GM18499 (cell line): ENCODE measurements around the gene UGT1A3.

Source experiments
- ATAC-seq: cut with Tn5 transposase; IDR thresholded peaks from one replicate; pipeline ENCODE4 v1.9.1; 2021; ENCODE audit warnings: moderate number of reproducible peaks; ENCODE audit not compliant: insufficient read depth, unreplicated experiment

The UGT1A3 gene

DNA sequence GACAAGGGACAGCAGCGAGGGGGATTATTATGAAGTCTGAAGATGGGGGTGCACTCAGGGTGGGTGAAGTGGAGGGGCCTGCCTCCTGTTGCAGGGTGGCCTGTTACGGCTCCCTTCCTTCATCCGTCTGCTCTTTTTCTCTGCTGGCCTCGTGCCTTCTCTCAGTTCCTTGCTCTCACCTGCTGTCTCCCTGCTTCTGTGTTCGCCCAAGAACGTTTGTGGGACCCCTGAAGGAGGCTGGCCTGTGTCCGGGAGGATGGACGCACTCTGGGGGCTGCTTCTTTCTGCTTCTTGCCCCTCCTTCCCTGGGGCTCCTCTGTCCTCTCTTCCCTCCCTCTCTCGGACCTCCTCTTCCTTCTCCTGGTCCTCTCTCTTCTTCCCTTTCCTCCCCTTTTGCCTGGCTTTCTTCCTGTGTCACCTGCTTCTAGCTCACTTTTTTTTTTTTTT lies 63.1 kb downstream of the UGT1A3 start:
- ATAC-seq: no peak

DNA sequence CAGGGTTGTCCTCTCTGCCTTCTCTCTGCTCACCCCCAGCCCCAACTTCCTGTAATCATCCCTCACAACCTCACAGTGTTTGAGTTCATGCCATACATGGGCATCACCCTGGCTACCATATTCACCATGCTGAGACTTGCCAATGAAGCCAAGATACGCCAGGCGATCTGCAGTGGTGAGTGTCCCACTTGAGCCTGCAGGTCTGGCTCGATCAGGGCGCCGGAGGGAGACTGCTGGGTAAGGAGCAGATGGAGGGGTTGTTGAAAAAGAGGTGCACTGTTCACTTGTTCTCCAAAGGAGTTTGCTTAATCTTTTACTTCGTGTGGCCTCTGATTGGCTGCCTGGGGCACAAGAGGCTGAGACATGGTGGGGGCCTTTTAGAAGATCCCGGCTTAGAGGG lies 63.9 kb downstream of the UGT1A3 start:
- ATAC-seq: no peak

DNA sequence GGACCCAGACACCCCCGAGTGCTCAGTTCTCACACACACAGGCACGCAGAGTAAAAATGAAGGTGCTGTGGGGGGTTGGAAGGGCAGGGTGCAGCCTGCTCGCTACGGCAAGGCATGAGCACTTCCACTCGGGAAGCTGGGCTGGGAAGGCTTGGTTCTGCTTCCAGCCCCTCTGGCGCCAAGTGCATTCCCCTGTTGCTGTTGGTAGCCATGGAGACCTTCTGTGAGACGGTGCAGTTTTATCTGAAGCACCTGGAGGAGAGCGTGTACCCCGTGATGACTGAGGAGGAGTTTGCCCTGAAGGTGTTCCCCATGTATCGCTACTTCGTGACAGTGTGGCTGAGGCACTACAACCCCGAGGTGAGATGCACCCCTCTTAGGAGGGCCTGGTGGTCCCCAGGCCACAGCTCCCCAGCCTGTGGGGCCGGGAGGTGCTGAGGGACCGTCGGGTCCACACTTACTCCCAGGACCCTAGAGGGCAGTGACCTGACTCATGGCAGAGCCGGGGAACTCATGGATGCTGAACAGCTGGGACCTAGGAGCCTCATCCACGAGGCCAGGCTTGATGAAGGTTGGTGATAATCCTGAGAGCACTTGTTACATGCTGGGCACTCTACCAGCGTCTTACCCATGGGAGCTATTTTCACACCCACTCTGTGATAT lies 64.8 kb downstream of the UGT1A3 start:
- no peak for ATAC-seq

DNA sequence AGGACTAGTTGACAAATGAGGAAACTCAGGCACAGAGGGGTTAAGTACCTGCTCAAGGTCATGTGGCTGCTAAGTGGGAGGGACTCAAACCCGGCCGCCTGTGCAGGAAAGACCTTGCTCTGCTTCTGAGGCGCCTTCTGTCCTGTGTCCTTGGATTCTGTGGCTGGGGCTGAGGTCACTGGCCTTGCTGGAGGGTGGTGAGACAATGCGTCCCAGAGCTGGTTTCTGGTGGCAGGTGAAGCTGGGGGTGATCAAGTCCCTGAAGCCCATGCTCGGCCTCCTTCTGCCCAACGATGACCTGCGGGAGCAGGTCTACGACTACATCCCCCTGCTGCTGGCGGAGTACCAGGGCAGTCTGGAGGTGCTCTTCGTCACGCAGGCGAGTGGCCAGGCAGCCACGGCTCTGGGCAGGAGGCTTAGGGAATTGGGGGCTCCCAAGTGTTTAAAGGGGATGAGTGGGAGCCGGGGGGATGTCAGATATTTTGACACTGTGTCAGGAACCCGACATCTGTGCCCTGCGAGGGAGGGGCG lies 65.4 kb downstream of the UGT1A3 start:
- no peak for ATAC-seq

- ATAC-seq: no peak
Measured at GRCh38 chr2:233795735-233796171, 66.9 kb downstream of the UGT1A3 start.

DNA sequence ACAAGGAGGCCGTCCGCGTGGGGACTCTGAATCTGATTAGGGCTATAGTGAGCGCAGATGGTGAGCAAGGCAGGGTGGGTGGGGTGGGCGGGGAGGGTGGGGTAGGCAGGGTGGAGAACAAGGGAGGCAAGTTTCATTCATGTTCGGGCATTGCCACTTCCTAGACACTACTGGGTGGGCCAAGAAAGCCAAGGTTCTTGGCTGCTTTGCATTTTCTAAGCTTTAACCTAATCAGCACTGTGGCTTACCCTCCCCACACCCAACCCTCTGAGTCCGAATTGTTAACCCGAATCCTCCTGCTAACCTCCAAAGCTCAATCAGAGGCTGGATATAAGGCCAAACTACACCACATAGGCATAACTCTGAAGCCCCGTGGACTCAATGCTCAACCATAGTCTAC lies 67.4 kb downstream of the UGT1A3 start:
- no peak for ATAC-seq

- ATAC-seq: no peak
Measured at GRCh38 chr2:233798335-233799086, 69.7 kb downstream of the UGT1A3 start.

- no peak for ATAC-seq
Measured at GRCh38 chr2:233799087-233799665, 70.3 kb downstream of the UGT1A3 start.

GRCh38 chr2:233799716-233800115 lies 70.9 kb downstream of the UGT1A3 start:
- ATAC-seq: no peak

GRCh38 chr2:233800208-233800607 lies 71.4 kb downstream of the UGT1A3 start:
- no peak for ATAC-seq

DNA sequence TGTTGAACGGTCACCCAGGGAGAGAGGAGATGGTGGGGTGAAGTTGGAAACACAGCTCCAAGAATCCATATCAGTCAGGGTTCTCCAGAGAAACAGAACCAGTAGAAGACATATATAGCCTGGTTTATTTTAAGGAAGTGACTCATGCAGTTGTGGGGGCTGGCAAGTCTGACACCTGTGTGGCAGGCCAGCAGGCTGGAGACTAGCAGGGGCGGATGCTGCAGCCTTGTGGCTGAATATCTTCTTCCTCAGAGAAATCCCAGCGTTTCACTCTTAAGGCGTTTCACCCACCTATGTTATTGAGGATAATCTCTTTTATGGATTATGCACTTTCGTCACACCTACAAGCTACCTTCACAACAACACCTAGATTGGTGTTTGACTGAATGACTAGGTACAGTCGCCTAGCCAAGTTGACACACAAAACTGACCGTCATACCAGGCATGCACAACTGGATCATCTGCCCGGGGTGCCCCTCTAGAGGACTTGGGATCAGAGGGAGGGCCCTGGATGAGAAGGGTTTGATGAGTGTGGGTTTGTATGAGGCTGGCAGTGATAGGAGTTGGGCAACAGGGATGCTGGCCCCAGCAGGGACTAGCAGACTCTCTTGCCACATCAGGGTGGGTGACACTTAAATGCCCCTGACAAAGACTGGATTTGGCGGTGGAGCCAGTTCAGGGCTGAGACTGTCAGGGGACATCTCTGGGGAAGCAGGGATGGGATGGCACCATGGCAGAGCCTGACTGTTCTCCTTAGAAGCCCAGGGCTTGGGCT lies 72.7 kb downstream of the UGT1A3 start:
- no peak for ATAC-seq

DNA sequence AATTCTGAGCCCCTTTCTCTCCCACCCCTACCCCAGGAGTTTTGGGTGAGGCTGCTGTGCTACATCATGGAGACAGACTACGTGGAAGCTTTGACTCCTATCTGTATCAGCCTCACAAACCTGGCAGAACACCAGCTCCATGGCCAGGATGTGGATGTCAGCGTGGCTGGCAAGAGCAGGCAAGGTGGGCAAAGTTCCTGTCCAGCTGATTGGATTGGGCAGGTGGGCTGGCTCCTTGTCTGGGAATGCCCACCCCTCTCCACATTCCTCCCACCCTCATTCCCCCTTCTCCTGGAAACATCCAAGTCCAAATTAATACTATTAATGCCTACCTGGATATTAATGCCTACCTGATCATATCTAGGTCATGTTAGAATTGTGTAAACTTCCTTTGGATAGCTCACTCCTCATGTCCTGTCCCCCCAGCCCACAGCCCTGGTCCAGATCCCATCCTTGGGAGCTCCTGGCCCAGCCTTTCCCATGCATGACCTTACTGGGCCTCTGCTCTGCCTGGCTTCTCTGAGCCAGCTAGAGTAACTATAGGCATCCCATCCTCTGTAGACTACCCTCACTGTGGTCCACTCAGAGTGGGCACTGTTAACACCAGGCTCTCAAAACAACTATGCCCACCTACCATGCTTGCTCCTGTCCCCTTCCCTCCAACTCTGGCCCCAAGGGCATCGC lies 73.4 kb downstream of the UGT1A3 start:
- no peak for ATAC-seq

DNA sequence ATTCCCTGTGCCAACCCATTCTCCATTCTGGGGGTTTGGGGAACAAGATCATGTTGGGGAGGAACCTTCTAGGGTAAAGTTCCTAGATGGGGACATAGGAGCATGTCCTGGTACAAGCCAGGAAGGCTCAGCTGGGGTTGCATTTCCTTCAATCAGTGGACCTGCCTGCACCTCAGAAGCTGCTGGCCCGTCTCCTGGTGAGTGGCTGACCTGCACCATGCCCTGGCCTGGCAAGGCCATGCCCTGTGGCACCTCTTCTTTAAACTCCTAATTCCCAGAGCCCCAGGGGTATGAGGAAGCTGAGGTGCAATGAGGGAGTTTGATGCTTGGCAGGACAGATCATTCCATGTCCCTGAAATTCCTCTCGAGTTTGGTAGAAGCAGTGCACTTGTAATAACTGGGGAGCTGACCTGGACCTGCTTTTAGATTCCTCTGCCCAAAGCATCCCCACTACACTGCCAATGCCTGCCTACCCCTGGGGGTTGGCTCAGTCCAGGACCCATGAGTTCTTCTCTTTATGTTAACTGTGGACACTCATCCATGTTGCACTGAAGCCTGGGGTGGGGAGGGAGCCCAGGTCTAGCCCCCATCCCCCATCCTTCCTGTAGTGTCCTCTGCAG lies 74.6 kb downstream of the UGT1A3 start:
- ATAC-seq: no peak

GRCh38 chr2:233803994-233804393 lies 75.2 kb downstream of the UGT1A3 start:
- no peak for ATAC-seq

GRCh38 chr2:233807215-233807865 lies 78.5 kb downstream of the UGT1A3 start:
- ATAC-seq: no peak

DNA sequence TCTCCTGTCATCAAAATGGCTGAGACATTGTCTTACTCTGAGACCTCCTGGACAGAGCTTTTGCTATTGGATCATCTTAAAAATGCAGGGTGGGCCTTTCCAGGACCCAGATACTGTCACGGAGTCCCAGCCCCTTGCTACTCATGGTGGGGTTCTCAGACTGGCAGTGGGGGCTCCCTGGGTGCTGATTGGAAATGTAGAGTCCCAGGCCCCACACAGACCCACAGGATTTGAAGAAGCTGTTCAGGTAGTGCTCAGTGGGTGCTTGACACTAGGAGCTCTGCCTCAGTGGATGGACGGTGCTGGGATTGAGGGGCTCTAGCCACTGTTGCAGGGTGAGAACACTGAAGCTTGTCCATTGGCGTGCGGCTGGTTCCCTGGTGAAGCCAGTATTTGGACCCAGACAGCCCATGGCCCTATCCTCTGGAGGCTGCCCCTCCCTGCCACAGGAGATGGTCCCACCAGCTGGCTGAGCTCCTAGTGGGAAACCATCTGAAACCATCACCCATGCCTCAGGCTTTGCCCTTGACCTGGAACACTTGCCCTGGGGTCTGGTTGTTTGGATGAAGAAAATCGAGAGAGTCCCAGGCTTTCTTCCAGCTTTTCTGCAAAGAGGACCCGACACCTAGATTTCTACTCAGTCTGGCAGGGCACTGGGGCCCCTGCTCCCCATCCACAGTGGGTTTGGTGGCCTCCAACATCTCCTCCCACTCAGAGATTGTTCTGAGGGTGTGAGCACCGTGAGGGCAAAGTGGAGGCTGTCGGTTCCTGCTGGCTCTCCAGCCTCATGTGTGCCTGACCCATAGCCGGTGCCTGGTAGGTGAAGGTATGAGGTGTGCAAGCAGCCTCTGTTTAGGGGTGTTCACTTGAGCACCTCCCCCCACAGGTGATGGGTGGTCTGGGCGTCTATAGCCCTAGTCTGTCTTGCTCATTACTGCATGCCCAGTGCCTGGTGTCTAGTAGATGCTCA lies 79.4 kb downstream of the UGT1A3 start:
- ATAC-seq: no peak

- ATAC-seq: no peak
Measured at GRCh38 chr2:233810385-233810784, 81.5 kb downstream of the UGT1A3 start.

DNA sequence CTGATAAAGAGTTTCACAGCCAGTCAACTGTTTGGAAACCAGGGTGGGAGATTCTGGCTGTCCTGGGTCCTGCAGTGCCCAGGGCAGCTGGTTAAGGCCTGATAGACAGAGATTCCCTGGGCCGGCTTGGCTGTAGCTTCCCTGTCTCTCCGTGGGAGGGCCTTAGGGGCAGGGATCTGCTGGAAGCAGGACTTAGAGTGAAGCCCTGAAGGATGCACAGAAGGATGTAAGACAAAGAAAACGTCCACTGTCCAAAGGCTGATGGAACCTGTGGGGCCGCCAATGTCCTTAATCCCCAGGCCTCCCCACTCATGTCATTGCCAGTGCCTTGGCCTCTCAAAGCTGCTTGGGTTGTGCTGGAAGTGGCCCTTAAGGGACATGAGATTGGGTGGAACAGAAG lies 82.2 kb downstream of the UGT1A3 start:
- no peak for ATAC-seq
